ENCODE measurements around the gene NOL12.
A peak's percentile ranks its signal among the peaks of the same experiment; 100 is the strongest.

Gene NOL12, protein sequence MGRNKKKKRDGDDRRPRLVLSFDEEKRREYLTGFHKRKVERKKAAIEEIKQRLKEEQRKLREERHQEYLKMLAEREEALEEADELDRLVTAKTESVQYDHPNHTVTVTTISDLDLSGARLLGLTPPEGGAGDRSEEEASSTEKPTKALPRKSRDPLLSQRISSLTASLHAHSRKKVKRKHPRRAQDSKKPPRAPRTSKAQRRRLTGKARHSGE

DNA sequence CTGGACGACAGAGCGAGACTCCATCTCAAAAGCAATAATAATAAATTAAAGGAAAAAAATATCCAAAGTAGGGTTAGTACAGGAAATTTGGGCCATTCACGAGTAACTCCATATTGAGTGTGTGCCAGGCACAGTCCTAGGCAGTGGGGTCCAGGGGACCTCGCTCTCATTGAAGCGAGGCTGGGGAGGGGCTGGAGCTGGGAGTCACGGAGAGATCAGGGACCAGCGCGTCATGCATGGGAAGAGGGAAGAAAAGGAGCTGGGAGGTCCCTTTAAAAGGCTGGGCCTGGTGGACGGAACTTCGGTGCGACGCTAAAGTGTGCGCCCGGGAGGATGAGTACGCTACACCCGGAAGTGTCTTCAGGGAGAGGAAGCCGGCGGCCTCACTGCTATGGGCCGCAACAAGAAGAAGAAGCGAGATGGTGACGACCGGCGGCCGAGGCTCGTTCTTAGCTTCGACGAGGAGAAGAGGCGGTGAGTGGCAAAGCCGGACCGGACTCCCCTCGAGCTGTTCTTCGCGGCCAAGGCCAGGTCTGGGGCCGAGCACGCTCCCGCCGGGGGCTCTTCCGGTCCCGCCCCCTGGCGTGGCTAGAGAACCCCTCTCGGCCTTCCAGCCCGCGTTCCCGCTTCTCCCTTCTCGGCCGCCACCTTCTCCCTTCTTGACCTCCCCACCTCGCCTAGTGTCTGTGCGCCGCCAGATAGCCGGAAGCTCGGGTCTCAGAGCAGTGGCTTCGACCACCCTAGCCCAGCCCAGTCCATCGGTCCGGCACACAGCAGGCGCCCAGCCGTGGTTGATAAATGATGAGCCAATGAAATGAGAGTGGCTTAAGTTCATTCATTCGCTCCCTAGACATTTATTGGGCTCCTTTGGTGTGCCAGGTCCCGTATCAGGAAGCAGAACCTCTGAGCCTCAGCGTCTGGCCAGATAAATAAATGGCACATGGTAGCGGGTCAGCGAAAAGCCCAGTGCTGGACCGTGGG, at the start of gene NOL12:
TSS of gene NOL12 (plus strand) at position 342 of the 981 bp plus-strand sequence. CDS start at position 392, 50 bp downstream.
- H3K4me3 ChIP-seq (replicated peaks in 1 of 2; ENCODE audit: low read depth in 2 of 2, low read length in 2 of 2): peak within 1 kb of the TSS; percentile 88 to 96
- peak; percentile 91 to 94 for DNase-seq (ENCODE audit: low read depth in 2 of 2)

DNA sequence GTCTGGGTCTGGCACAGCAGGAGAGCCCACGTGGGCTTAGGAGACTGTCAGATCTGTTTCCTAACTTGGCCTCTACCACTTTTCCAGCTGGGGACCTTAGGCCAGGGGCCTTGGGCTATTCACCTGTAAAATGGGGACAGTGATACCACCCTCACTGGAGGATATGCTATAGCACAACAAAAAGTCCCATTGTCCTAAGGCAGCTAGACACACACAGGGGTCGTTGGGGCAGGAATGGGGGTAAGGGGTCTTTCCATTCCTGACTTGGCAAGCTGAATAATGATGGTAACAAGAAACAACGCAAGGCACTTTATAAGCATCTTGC, 49.2 kb upstream of the NOL12 start:
- no peak overlapping the region for H3K4me3 ChIP-seq (replicated peaks in 1 of 2; ENCODE audit: low read depth in 2 of 2, low read length in 2 of 2)
- TF ChIP-seq, protein P1, sequence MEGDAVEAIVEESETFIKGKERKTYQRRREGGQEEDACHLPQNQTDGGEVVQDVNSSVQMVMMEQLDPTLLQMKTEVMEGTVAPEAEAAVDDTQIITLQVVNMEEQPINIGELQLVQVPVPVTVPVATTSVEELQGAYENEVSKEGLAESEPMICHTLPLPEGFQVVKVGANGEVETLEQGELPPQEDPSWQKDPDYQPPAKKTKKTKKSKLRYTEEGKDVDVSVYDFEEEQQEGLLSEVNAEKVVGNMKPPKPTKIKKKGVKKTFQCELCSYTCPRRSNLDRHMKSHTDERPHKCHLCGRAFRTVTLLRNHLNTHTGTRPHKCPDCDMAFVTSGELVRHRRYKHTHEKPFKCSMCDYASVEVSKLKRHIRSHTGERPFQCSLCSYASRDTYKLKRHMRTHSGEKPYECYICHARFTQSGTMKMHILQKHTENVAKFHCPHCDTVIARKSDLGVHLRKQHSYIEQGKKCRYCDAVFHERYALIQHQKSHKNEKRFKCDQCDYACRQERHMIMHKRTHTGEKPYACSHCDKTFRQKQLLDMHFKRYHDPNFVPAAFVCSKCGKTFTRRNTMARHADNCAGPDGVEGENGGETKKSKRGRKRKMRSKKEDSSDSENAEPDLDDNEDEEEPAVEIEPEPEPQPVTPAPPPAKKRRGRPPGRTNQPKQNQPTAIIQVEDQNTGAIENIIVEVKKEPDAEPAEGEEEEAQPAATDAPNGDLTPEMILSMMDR (IDR thresholded peaks at IDR 0.05; ENCODE audit: low read depth, low read length): no peak
- DNase-seq (ENCODE audit: low read depth in 2 of 2): no peak

More for the DNA sequence above, at the start of gene NOL12:
- TF ChIP-seq, protein P1 (IDR thresholded peaks at IDR 0.05; ENCODE audit: low read depth, low read length): no peak

DNA sequence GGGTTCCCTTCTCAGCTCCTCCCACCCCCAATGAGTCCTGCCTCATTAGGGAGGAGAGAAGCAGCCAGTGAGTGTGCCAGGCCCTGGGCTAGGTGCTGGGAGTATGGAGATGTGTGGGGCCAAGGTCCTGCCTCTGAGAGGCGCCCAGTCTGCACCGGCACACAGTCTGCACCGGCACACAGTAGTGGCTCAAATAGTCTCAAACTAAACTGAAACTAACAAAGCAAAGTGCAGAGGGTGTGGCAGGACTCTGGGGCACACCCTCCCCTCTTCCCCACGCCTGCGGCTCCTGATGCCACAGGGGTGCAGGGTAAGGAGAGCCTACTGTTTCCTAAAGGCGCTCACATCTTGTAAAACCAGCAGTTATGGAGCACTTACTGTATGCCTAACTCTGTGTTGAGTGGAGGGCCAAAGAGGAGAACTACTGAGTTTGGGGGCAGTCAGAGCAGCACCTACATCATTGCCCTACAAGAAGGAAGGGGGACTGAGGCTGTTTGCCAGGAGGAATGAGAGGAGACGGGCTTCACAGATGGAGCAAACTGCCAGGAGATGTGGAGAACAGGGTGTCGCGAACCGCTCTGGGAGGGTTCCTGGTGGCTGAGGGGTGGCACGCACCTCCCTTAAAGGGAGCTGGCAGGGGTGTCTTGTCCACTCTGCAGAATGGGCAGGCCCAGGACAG, 47.6 kb upstream of the NOL12 start:
- DNase-seq (ENCODE audit: low read depth in 2 of 2): no peak
- peak overlapping the region in 1 of 2 donors; percentile 62 for H3K4me3 ChIP-seq (replicated peaks in 1 of 2; ENCODE audit: low read depth in 2 of 2, low read length in 2 of 2)

DNA sequence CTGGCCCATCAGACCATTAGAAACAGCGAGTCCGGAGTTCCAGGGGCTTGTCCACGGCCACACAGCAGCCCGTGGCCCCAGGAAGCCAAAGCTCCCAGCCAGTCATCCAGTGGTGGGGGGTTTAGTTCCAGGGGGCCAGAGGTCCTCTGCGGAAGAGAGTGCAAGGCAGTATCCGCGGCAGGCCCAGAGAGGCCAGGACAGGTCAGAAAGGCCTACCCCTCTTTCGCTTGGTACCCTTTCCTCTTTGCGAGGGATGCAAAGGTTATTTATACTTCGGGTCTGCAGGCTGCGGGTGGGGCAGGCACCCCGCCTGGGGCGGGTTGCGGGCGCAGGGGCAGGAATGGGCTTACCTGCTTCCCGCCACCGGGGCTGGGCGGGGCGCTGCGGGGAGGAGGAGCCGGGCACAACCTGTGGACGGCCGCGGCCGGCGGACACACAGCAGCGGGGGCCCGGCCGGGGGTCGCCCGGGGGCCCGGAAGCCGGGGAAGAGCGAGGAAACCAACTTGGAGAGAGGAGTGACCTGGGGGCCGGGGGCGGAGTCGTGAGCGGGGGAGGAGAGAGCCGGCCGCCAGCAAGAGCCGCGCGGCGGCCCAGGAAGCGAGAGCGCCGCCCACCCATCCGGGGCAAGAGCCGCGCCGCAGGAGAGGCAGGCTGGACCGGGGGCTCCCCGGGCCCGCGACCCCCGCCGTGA, 46.9 kb upstream of the NOL12 start, which contains the start of gene SH3BP1:
TSS of gene SH3BP1 (plus strand) at position 600 of the 691 bp plus-strand sequence. CDS start 119 bp downstream, outside the sequence.
- DNase-seq (ENCODE audit: low read depth in 2 of 2): peak in 1 of 2 donors; percentile 48
- TF ChIP-seq, protein P1 (IDR thresholded peaks at IDR 0.05; ENCODE audit: low read depth, low read length): no peak
- peak within 1 kb of the TSS; percentile 62 to 70 for H3K4me3 ChIP-seq (replicated peaks in 1 of 2; ENCODE audit: low read depth in 2 of 2, low read length in 2 of 2)

More for the DNA sequence above, 47.6 kb upstream of the NOL12 start:
- TF ChIP-seq, protein P1 (IDR thresholded peaks at IDR 0.05; ENCODE audit: low read depth, low read length): no peak

DNA sequence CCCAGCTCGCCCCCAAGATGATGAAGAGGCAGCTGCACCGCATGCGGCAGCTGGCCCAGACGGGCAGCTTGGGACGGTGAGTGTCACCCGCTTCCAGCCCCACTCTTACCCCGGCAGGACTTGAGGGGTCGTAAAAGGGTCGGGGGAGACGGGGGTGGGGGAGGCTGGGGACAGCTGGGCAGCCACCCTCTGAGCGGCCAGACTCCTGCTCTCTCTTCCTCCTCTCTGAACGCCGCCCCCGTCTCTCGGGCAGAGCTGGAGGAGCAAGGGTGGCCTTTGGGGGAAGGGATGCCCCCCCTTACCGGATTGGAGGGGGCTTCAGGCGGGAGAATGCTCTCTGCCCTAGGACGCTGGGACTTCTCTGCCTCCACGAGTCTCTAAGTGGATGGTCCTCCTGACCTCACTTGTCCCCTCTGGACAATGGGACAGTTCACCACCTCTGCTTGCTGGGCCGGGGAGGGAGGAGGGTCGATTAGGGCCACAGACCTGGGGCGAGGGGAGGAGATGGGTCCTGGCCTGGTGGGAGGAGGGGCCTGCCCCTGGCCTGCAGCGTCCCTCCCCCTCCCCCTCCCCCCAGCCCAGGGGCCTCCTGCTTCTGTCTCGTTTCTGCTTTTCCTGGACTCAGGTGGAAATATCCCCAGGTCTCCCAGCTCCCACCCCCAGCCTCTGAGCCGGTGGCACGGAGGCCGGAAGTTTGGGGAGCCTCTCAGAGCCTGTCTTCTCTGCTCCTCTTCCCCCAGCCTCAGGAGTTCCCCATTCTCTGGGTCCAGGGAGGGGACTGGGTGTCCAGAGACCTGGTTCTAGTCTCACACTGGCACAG, 46.2 kb upstream of the NOL12 start:
- TF ChIP-seq, protein P1 (IDR thresholded peaks at IDR 0.05; ENCODE audit: low read depth, low read length): no peak
- no peak for DNase-seq (ENCODE audit: low read depth in 2 of 2)
- peak overlapping the region; percentile 62 to 70 for H3K4me3 ChIP-seq (replicated peaks in 1 of 2; ENCODE audit: low read depth in 2 of 2, low read length in 2 of 2)

Data from cardiac fibroblast (primary cell).